Stimulated activated CD8-positive, alpha-beta memory T cell treated with anti-CD3 and anti-CD28 coated beads, Interleukin-15, amount 100 ng/mL, for 24 hours (primary cell): Measurements from ENCODE around the gene STK38L.

Source experiments
- DNase-seq: peaks from one replicate; pipeline ENCODE4 v3.0.0-alpha.2; 2020; ENCODE audit warnings: low read depth

Gene STK38L

GRCh38 chr12:27319409-27319808 lies 75.3 kb downstream of the STK38L start:
- DNase-seq, result no peak

- no peak for DNase-seq
Observed at GRCh38 chr12:27319848-27320247, 75.8 kb downstream of the STK38L start.

DNA sequence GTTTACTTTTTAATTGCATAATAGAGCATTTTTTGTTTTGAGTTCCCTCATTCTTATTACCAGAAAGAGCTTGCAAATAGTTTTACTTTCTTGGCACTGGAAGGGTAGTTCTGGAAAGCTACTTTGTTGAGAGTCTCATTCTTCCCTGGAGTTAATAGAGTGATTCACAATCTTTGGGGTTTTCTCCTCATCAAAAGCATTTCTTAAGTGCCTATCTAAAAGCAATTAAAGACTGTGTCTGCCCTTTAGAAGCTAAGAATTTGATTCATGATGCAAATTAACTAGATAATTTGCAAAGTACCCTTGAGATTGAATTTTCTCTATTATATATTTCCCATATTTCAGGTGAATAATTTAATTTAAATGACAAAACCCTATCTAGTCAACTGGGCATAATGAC lies 80.4 kb downstream of the STK38L start:
- DNase-seq, result no peak

GRCh38 chr12:27330846-27331245 lies 86.8 kb downstream of the STK38L start:
- DNase-seq, result no peak

GRCh38 chr12:27331291-27331926 lies 87.3 kb downstream of the STK38L start:
- DNase-seq, result no peak

DNA sequence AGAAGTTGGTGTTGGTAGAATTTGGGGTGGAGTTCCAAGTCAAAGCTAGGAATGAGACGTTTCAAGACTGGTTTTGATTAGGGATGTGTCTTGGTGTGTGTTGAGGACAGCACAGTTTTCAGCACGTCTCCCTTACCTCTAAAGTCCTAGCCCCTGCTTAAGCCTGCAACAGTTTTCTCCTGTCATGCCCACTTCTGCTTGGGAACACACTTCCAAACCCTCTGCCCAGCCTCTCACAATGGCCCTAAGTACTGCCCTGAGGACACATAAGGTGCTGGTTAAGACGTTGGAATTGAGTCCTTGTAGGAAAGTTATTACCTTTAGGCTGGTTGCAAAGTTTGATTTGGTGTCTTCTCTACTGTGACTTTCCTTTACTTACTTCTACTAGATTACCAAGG lies 87.8 kb downstream of the STK38L start:
- DNase-seq, result no peak

DNA sequence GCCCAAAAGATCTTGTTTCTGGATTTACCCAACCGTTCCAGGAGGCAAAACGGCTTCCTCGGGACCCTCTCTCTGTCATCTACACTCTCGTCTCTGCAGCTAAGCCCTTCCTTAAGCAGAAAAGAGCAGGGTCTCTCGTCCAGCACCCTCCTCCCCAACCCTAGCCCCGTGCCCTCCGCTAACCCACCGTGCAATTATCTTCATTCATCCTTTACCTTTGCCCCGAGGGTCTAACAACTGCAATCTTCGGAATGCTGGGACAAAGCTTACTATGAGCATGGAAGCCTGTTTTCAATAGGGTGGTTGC lies 88.3 kb downstream of the STK38L start:
- no peak for DNase-seq

DNA sequence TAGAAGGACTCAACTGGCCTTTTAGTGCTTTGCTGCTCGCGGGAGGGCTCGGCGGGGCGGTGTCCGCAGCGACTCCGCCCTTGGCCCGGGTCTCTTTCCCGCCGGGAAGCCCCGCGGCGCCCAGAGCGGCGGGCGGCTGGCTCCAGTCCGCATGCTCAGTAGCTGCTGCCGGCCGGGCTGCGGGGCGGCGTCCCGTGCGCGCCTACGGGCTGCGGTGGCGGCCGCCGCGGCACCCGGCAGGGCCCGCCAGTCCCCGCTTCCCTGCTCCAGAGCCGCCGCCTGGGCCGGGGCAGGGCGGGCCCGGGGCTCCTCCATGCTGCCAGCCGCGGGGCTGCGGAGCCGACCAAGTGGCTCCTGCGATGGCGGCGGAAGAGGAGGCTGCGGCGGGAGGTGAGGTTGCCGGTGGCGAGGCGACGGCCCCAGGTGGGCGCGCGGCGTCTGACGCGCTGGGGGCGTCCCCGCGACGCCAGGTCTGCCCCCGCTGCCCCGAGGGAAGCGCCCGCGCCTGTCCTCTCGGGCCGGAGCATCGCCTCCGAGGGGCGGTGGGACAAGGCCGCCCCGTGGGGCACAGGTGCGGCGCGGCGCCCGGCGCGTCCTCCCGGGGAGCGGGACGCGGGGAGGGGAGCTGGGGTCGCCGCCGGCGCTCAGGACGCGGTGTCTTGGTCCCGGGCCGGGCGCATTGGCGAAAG lies 88.8 kb downstream of the STK38L start, which contains the start of gene BMAL2:
Gene BMAL2 (plus strand): TSS at position 123 of the 689 bp plus-strand sequence. CDS start 237 bp downstream, at position 360.
- DNase-seq, result peak; percentile 14

- DNase-seq, result no peak
Observed at GRCh38 chr12:27333403-27334009, 89.4 kb downstream of the STK38L start.

DNA sequence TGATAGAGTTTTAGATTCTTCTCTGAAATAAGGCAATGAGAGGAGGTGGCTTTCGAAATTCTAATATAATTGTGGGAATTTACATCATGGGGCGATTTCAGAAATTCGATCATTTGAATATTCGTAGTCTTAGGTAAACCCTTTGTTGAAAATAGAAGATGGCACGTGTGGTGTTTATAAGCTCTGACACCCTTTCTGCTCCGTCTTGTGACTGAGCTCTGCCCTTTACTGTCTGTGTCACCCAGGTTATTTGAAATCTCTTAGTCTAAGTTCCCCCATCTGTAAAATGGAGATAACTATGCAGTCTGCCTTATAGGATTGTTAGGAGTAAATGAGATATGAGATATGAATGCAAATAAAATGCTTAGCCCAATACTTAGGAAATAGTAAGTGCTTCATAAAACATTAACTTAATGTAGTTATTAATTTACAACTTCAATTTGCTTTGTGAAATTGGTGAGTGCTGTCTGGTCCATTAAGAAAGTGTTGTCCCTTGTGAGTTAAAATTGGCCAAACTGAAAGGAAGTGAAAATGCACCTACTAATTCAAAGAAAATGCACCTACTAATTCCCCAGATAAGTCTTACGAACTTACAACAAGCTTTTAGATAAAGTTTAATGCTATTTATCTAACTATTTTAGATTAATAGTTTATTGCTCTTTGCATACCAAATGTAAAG lies 90.1 kb downstream of the STK38L start:
- no peak for DNase-seq

DNA sequence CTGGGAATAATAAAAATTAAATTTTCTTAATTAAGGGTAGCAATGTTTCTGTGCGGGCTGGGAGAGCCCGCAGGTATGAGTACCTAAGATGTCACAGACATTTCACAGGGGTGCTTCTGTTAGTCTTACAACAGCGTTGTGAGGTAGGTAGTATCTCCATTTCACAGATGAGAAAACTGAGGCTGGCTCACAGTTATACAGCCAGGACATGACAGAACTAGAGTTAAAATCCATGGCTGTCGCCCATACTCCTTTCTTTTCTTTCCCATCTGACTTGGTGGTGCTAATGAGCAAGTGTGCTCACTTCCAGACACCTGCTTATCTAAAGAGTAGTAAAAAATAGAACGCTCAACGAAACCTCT lies 90.6 kb downstream of the STK38L start:
- no peak for DNase-seq

GRCh38 chr12:27335364-27336281 lies 91.5 kb downstream of the STK38L start:
- no peak for DNase-seq

GRCh38 chr12:27336282-27336653 lies 92.2 kb downstream of the STK38L start:
- DNase-seq, result no peak

GRCh38 chr12:27337376-27337775 lies 93.3 kb downstream of the STK38L start:
- no peak for DNase-seq

GRCh38 chr12:27338473-27338872 lies 94.4 kb downstream of the STK38L start:
- no peak for DNase-seq

GRCh38 chr12:27340971-27341370 lies 96.9 kb downstream of the STK38L start:
- no peak for DNase-seq

- DNase-seq, result no peak
Observed at GRCh38 chr12:27342536-27342935, 98.5 kb downstream of the STK38L start.

GRCh38 chr12:27343255-27344000 lies 99.3 kb downstream of the STK38L start:
- no peak for DNase-seq

DNA sequence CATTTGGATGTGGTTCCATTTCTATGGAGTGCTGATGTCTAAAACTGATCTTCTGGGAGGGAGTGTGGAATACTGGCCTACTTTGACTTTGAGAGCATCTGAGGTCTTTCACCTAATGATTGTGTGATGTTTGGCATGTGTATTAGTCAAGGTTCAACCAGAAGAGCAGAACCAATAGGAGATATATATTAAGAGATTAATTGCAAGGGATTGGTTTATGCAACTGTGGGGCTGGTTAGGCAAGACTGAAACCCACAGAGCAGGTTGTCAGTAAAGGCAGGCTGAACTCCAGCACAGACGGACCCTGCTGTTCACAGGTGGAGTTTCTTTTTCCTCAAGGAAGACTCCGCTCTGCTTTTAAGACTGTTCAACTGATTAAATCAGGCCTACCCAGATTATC lies 100.2 kb downstream of the STK38L start:
- no peak for DNase-seq

DNA sequence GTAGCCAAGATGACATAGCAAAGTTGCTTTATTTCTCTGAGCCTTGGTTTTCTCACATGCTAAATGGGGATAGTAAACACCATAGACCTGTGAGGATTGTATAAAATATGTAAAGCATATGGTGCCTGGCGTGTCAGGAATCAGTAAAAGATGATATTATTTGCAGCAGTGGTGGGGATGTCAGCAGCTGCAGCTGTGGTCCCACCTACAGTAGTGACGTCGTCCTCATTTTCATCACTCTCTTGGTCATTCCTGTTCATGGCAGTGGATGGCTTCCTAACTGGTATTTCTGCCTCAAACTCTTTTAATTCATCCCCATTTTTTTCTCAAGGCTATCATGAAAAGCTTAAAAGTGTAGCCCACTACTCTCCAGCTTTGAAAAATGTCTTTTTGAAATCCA lies 100.7 kb downstream of the STK38L start:
- DNase-seq, result no peak

- no peak for DNase-seq
Observed at GRCh38 chr12:27345376-27345775, 101.3 kb downstream of the STK38L start.
